HG02798 (cell line): ENCODE results near the gene TXNIP.

Source experiments
- ATAC-seq: cut with Tn5 transposase; IDR thresholded peaks from one replicate; pipeline ENCODE4 v1.9.1; 2021; ENCODE audit warnings: mild to moderate bottlenecking; ENCODE audit not compliant: unreplicated experiment, poor library complexity

TXNIP gene

GRCh38 chr1:145986551-145986950 is 9.8 kb downstream of the TXNIP start:
- no peak for ATAC-seq

- ATAC-seq = no peak
Observed at GRCh38 chr1:145985502-145986439, 10.6 kb downstream of the TXNIP start.

- no peak for ATAC-seq
Observed at GRCh38 chr1:145985129-145985501, 11.3 kb downstream of the TXNIP start.

- no peak for ATAC-seq
Observed at GRCh38 chr1:145983960-145984830, 12.2 kb downstream of the TXNIP start.

- no peak for ATAC-seq
Observed at GRCh38 chr1:145983206-145983675, 13.1 kb downstream of the TXNIP start.

- no peak for ATAC-seq
Observed at GRCh38 chr1:145982010-145982723, 14.2 kb downstream of the TXNIP start.

GRCh38 chr1:145980457-145980994 is 15.9 kb downstream of the TXNIP start:
- ATAC-seq = no peak

- ATAC-seq = peak; percentile 23
Observed at GRCh38 chr1:145979746-145980456, 16.5 kb downstream of the TXNIP start.

GRCh38 chr1:145978854-145979745 is 17.3 kb downstream of the TXNIP start:
- peak; percentile 90 for ATAC-seq

GRCh38 chr1:145978471-145978853 is 17.9 kb downstream of the TXNIP start:
- ATAC-seq = no peak

- peak; percentile 16 for ATAC-seq
Observed at GRCh38 chr1:145977486-145978470, 18.6 kb downstream of the TXNIP start.

- ATAC-seq = no peak
Observed at GRCh38 chr1:145977016-145977415, 19.4 kb downstream of the TXNIP start.

GRCh38 chr1:145975216-145975615 is 21.2 kb downstream of the TXNIP start:
- ATAC-seq = no peak

GRCh38 chr1:145974721-145975120 is 21.7 kb downstream of the TXNIP start:
- ATAC-seq = no peak

GRCh38 chr1:145972580-145972979 is 23.8 kb downstream of the TXNIP start:
- no peak for ATAC-seq

- ATAC-seq = no peak
Observed at GRCh38 chr1:145967288-145967687, 29.1 kb downstream of the TXNIP start.

GRCh38 chr1:145965119-145965744 is 31.1 kb downstream of the TXNIP start:
- ATAC-seq = no peak
